ENCODE data around the gene SDK2. TPM values are rescaled to one million over a fixed set of nuclear protein-coding genes. Genes with fewer than 3 reads are reported as not detected.

Gene SDK2
- polyA plus RNA-seq, 1 of the 3 experiments (the other 2 are of a cell fraction) = 0.02 TPM

DNA sequence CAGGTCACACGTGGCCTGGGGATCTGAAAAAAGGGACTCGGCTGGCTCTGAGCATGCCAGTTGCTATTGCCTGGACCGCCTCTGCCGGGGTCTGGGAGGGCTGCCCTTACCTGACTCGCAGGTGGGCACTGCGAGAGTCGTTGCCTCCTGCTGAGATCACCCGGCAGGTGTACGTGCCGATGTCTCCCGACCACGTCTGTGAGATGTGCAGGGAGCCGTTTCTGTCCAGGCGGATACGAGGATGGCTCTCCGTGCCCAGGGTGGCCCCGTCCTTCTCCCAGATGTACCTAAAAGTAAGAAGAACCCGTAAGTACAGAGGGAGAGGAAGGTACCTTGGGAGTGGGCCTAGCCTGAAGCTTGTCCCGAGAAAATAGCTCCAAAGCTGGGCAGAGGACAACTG is 220.4 kb downstream of the SDK2 start:
- ChIA-PET POLR2A (no interaction called here), CTCF (interaction anchor here (1.2 to 1.9 kb wide), 5 partner anchors 41 to 533 kb away, joined by 3 to 8 read pairs (median 3); no protein-coding TSS in a partner anchor)
- 70% methylated on average over 19 of the region's 19 CpGs for WGBS (ENCODE audit: low lambda C conversion rate)
- H3F3A ChIP-seq (replicated peaks; ENCODE audit: insufficient read depth) = no peaks in the 10 kb centered on the region
- DNase-seq = no peak
- H3K79me2 ChIP-seq (ENCODE audit: insufficient read depth) = no peaks in the 10 kb centered on the region
- no peaks in the 10 kb centered on the region for H3K36me3 ChIP-seq (replicated peaks in 1 of 2; ENCODE audit: control insufficient read depth in 1 of 2, insufficient read depth in 2 of 2, low read length in 1 of 2)
- H4K20me1 ChIP-seq (ENCODE audit: insufficient read depth) = no peaks in the 10 kb centered on the region
- H3K4me1 ChIP-seq (ENCODE audit: control insufficient read depth in 1 of 2, insufficient read depth in 2 of 2, low read depth in 1 of 2, low read length in 1 of 2) = no peaks in the 10 kb centered on the region; a peak in 1 of 4 replicates
- no peak overlapping the region for H3K27ac ChIP-seq (ENCODE audit: low read depth in 2 of 2, low read length in 1 of 2)
- TF ChIP-seq TCF12 (IDR thresholded peaks at IDR 0.05) = no peak
- no peak for TF ChIP-seq IRF3 (IDR thresholded peaks at IDR 0.05; ENCODE audit: low read depth, low read length)
- TF ChIP-seq GATA2 (CRISPR knock-in tag; IDR thresholded peaks at IDR 0.05) = no peak
- TF ChIP-seq, protein P1, sequence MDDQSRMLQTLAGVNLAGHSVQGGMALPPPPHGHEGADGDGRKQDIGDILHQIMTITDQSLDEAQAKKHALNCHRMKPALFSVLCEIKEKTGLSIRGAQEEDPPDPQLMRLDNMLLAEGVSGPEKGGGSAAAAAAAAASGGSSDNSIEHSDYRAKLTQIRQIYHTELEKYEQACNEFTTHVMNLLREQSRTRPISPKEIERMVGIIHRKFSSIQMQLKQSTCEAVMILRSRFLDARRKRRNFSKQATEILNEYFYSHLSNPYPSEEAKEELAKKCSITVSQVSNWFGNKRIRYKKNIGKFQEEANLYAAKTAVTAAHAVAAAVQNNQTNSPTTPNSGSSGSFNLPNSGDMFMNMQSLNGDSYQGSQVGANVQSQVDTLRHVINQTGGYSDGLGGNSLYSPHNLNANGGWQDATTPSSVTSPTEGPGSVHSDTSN (IDR thresholded peaks at IDR 0.05) = no peak
- TF ChIP-seq ELF1 (IDR thresholded peaks at IDR 0.05) = no peak
- TF ChIP-seq MEF2A (IDR thresholded peaks at IDR 0.05; ENCODE audit: borderline replicate concordance, low read depth) = no peak
- no peak for TF ChIP-seq POLR2AphosphoS5 (IDR thresholded peaks at IDR 0.05; ENCODE audit: low read depth, low read length)
- no peak for TF ChIP-seq MAX (IDR thresholded peaks at IDR 0.05; ENCODE audit: low read depth)
- no peak for TF ChIP-seq TAF1 (IDR thresholded peaks at IDR 0.05; ENCODE audit: borderline replicate concordance, low read depth, low read length)
- TF ChIP-seq USF2 (IDR thresholded peaks at IDR 0.05; ENCODE audit: borderline replicate concordance, low read depth, low read length) = no peak
- TF ChIP-seq FOXJ3 (CRISPR knock-in tag; IDR thresholded peaks at IDR 0.05) = no peak
- no peak for TF ChIP-seq SIN3A (IDR thresholded peaks at IDR 0.05; ENCODE audit: borderline replicate concordance, low read depth, low read length)
- TF ChIP-seq, protein P2, sequence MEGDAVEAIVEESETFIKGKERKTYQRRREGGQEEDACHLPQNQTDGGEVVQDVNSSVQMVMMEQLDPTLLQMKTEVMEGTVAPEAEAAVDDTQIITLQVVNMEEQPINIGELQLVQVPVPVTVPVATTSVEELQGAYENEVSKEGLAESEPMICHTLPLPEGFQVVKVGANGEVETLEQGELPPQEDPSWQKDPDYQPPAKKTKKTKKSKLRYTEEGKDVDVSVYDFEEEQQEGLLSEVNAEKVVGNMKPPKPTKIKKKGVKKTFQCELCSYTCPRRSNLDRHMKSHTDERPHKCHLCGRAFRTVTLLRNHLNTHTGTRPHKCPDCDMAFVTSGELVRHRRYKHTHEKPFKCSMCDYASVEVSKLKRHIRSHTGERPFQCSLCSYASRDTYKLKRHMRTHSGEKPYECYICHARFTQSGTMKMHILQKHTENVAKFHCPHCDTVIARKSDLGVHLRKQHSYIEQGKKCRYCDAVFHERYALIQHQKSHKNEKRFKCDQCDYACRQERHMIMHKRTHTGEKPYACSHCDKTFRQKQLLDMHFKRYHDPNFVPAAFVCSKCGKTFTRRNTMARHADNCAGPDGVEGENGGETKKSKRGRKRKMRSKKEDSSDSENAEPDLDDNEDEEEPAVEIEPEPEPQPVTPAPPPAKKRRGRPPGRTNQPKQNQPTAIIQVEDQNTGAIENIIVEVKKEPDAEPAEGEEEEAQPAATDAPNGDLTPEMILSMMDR (IDR thresholded peaks at IDR 0.05) = no peak
- TF ChIP-seq EZH2phosphoT487 (IDR thresholded peaks at IDR 0.05; ENCODE audit: borderline replicate concordance, low read depth) = no peak
- TF ChIP-seq NFIC (IDR thresholded peaks at IDR 0.05; ENCODE audit: borderline replicate concordance) = no peak
- TF ChIP-seq RXRA (IDR thresholded peaks at IDR 0.05; ENCODE audit: borderline replicate concordance, low read depth) = no peak
- no peak for TF ChIP-seq MXI1 (IDR thresholded peaks at IDR 0.05; ENCODE audit: low read depth, low read length)
- H3K27me3 ChIP-seq (ENCODE audit: insufficient read depth) = no peaks in the 10 kb centered on the region
- H3K9me3 ChIP-seq = no peaks in the 10 kb centered on the region
- H2AFZ ChIP-seq (ENCODE audit: low read depth) = no peak overlapping the region
- H3K4me3 ChIP-seq (ENCODE audit: low read depth in 2 of 2, low read length in 1 of 2) = no peak overlapping the region
- no peaks in the 10 kb centered on the region for H3K9me2 ChIP-seq
- no peak overlapping the region for H3K4me2 ChIP-seq
- no peak overlapping the region for H3K9ac ChIP-seq
